ENCODE measurements around the gene CDK11B. TPM values are rescaled to one million over a fixed set of nuclear protein-coding genes. Genes with fewer than 3 reads are reported as not detected.
"Not testable (repeated sequence)": the region's sequence is repeated elsewhere in the genome, so short reads cannot be mapped to it uniquely, and the experiment has no call there.

The CDK11B gene
- 35.3 and 36.3 TPM in 2 replicates for total RNA-seq
- 19.2 TPM for total RNA-seq (2013)
- 14.1 and 19.6 TPM in 2 replicates for polyA plus RNA-seq
- 8.7 and 15.7 TPM in 2 replicates for polyA minus RNA-seq

GRCh38 chr1:1658583-1659549 lies at the start of gene CDK11B:
Gene CDK11B, minus strand, starts transcription at chr1:1659004. Its CDS starts 1,519 bp downstream, at chr1:1657485.
- intact Hi-C loops (cut with micrococcal nuclease) = loop anchor here (10.0 kb wide), 1 partner anchor 84 kb away; the partner anchor contains the start of gene SSU72
- peaks cover 23% of the 10 kb centered on the region for H3K79me2 ChIP-seq (ENCODE audit: control insufficient read depth, insufficient read depth, low read length)
- H3K4me3 ChIP-seq (ENCODE audit: control extremely low read depth in 1 of 5, extremely low read depth in 1 of 5, insufficient read depth in 1 of 5, low read depth in 2 of 5, low read length in 4 of 5) = peak within 1 kb of the TSS; percentile 47 to 82 (median 78)
- Mint-ChIP-seq H3K27ac (peak within 1 kb of the TSS; percentile 100), H3K4me3 (peak within 1 kb of the TSS; percentile 96)
- TF ChIP-seq CTCF (IDR thresholded peaks at IDR 0.05) = peak; percentile 45
- H3K27me3 Mint-ChIP-seq; H3K27me3 ChIP-seq (replicated peaks in 1 of 4; ENCODE audit: control extremely low read depth in 1 of 4, control insufficient read depth in 3 of 4, insufficient read depth in 4 of 4, low read length in 3 of 4); H3K9me3 Mint-ChIP-seq (ENCODE audit: insufficient read depth); H3K4me1 ChIP-seq (ENCODE audit: control insufficient read depth in 2 of 2, insufficient read depth in 2 of 2, low read length in 2 of 2); H3K4me1 Mint-ChIP-seq; H3K9me3 ChIP-seq (ENCODE audit: control extremely low read depth in 1 of 3, control insufficient read depth in 2 of 3, insufficient read depth in 1 of 3, low read length in 2 of 3); POLR2A ChIA-PET: not testable (repeated sequence)
- peak; percentile 86 for ATAC-seq (ENCODE audit: low read depth)
- peak within 1 kb of the TSS; percentile 98 to 99 for H3K27ac ChIP-seq (ENCODE audit: low read length in 2 of 2)
- H2AFZ ChIP-seq (ENCODE audit: insufficient read depth, low read depth, low read length, poor library complexity, severe bottlenecking) = peak within 1 kb of the TSS; percentile 84
- peak; percentile 99 for DNase-seq
- peaks cover 0 to 21% of the 10 kb centered on the region in 2 experiments for H3K36me3 ChIP-seq (replicated peaks in 1 of 2; ENCODE audit: control extremely low read depth in 1 of 2, control insufficient read depth in 1 of 2, extremely low read depth in 1 of 2, insufficient read depth in 2 of 2, low read length in 1 of 2)
- H3K4me2 ChIP-seq (replicated peaks; ENCODE audit: low read depth, low read length, poor library complexity, severe bottlenecking) = peak within 1 kb of the TSS; percentile 54
- WGBS (ENCODE audit: insufficient coverage) = under 1% methylated on average over 54 of the region's 96 CpGs
- peak within 1 kb of the TSS; percentile 94 for H3K9ac ChIP-seq (ENCODE audit: low read length)
- peaks cover 16% of the 10 kb centered on the region for H4K20me1 ChIP-seq (ENCODE audit: control insufficient read depth, insufficient read depth, low read length, poor library complexity, severe bottlenecking)
- CTCF ChIA-PET = interaction anchor here (0.6 kb wide), 1 partner anchor 20 kb away, joined by 3 read pairs; no protein-coding TSS in a partner anchor

GRCh38 chr1:1707897-1708296 lies 49.1 kb upstream of the CDK11B start:
- H3K4me2 ChIP-seq (replicated peaks; ENCODE audit: low read depth, low read length, poor library complexity, severe bottlenecking); H3K9ac ChIP-seq (ENCODE audit: low read length); H3K27ac ChIP-seq (ENCODE audit: low read length in 2 of 2); H3K27me3 ChIP-seq (replicated peaks in 1 of 4; ENCODE audit: control extremely low read depth in 1 of 4, control insufficient read depth in 3 of 4, insufficient read depth in 4 of 4, low read length in 3 of 4); intact Hi-C loops (cut with micrococcal nuclease); POLR2A ChIA-PET; H3K4me1 ChIP-seq (ENCODE audit: control insufficient read depth in 2 of 2, insufficient read depth in 2 of 2, low read length in 2 of 2); ATAC-seq (ENCODE audit: low read depth); H3K79me2 ChIP-seq (ENCODE audit: control insufficient read depth, insufficient read depth, low read length); H3K4me3 ChIP-seq (ENCODE audit: control extremely low read depth in 1 of 5, extremely low read depth in 1 of 5, insufficient read depth in 1 of 5, low read depth in 2 of 5, low read length in 4 of 5); DNase-seq; H3K4me1 Mint-ChIP-seq; H3K9me3 ChIP-seq (ENCODE audit: control extremely low read depth in 1 of 3, control insufficient read depth in 2 of 3, insufficient read depth in 1 of 3, low read length in 2 of 3); H3K4me3 Mint-ChIP-seq; H3K27ac Mint-ChIP-seq; H4K20me1 ChIP-seq (ENCODE audit: control insufficient read depth, insufficient read depth, low read length, poor library complexity, severe bottlenecking); H3K27me3 Mint-ChIP-seq; H3K9me3 Mint-ChIP-seq (ENCODE audit: insufficient read depth); CTCF ChIA-PET; H2AFZ ChIP-seq (ENCODE audit: insufficient read depth, low read depth, low read length, poor library complexity, severe bottlenecking): not testable (repeated sequence)
- no CpG with 5 or more reads among the region's 20 CpGs for WGBS (ENCODE audit: insufficient coverage)
- H3K36me3 ChIP-seq (replicated peaks in 1 of 2; ENCODE audit: control extremely low read depth in 1 of 2, control insufficient read depth in 1 of 2, extremely low read depth in 1 of 2, insufficient read depth in 2 of 2, low read length in 1 of 2) = peaks cover 0 to 12% of the 10 kb centered on the region in 2 experiments

- H3K4me3 Mint-ChIP-seq = not testable (repeated sequence)
Observed at GRCh38 chr1:1707241-1707640, 48.4 kb upstream of the CDK11B start.

More at GRCh38 chr1:1707241-1707640, 48.4 kb upstream of the CDK11B start:
- H3K9ac ChIP-seq (ENCODE audit: low read length); H3K9me3 ChIP-seq (ENCODE audit: control extremely low read depth in 1 of 3, control insufficient read depth in 2 of 3, insufficient read depth in 1 of 3, low read length in 2 of 3); POLR2A ChIA-PET; H4K20me1 ChIP-seq (ENCODE audit: control insufficient read depth, insufficient read depth, low read length, poor library complexity, severe bottlenecking); H3K4me1 ChIP-seq (ENCODE audit: control insufficient read depth in 2 of 2, insufficient read depth in 2 of 2, low read length in 2 of 2); H3K79me2 ChIP-seq (ENCODE audit: control insufficient read depth, insufficient read depth, low read length); H2AFZ ChIP-seq (ENCODE audit: insufficient read depth, low read depth, low read length, poor library complexity, severe bottlenecking); H3K9me3 Mint-ChIP-seq (ENCODE audit: insufficient read depth); H3K27me3 ChIP-seq (replicated peaks in 1 of 4; ENCODE audit: control extremely low read depth in 1 of 4, control insufficient read depth in 3 of 4, insufficient read depth in 4 of 4, low read length in 3 of 4); H3K27ac Mint-ChIP-seq; H3K4me3 ChIP-seq (ENCODE audit: control extremely low read depth in 1 of 5, extremely low read depth in 1 of 5, insufficient read depth in 1 of 5, low read depth in 2 of 5, low read length in 4 of 5); H3K4me1 Mint-ChIP-seq; DNase-seq; intact Hi-C loops (cut with micrococcal nuclease); H3K4me2 ChIP-seq (replicated peaks; ENCODE audit: low read depth, low read length, poor library complexity, severe bottlenecking); ATAC-seq (ENCODE audit: low read depth); H3K27ac ChIP-seq (ENCODE audit: low read length in 2 of 2); CTCF ChIA-PET; H3K27me3 Mint-ChIP-seq: not testable (repeated sequence)
- WGBS (ENCODE audit: insufficient coverage) = no CpG with 5 or more reads among the region's 23 CpGs
- H3K36me3 ChIP-seq (replicated peaks in 1 of 2; ENCODE audit: control extremely low read depth in 1 of 2, control insufficient read depth in 1 of 2, extremely low read depth in 1 of 2, insufficient read depth in 2 of 2, low read length in 1 of 2) = peaks cover 0 to 12% of the 10 kb centered on the region in 2 experiments

Data from B cell (primary cell).